Measurements from ENCODE around the gene DHX35.

DNA sequence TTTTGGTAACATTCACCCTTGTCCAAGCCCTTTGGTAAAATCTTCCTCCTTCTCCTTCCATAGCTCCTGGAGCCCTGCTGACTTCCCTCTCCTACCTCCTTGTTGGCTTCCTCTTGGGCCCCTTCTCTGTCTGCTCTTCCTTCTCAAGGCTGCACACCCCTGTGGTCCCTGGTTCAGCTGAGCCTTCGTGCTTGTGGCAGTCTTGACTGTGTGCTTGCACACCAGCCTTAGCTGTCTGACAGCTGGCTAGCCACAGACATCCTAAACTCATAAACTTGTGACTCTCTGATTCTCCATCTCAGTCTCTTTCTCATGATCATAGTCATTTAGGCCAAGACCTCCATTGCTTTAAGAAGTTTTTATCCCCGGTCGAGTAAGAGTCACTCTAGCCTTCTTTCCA is 37.1 kb downstream of the DHX35 start:
- TF ChIP-seq, protein P1, sequence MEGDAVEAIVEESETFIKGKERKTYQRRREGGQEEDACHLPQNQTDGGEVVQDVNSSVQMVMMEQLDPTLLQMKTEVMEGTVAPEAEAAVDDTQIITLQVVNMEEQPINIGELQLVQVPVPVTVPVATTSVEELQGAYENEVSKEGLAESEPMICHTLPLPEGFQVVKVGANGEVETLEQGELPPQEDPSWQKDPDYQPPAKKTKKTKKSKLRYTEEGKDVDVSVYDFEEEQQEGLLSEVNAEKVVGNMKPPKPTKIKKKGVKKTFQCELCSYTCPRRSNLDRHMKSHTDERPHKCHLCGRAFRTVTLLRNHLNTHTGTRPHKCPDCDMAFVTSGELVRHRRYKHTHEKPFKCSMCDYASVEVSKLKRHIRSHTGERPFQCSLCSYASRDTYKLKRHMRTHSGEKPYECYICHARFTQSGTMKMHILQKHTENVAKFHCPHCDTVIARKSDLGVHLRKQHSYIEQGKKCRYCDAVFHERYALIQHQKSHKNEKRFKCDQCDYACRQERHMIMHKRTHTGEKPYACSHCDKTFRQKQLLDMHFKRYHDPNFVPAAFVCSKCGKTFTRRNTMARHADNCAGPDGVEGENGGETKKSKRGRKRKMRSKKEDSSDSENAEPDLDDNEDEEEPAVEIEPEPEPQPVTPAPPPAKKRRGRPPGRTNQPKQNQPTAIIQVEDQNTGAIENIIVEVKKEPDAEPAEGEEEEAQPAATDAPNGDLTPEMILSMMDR (conservative IDR thresholded peaks at IDR 0.05), result no peak
- no peak for TF ChIP-seq ZFX (IDR thresholded peaks at IDR 0.05)
